GM21367 (cell line): Measurements from ENCODE around the gene RABEP2.

ENCODE experiments used
- ATAC-seq: cut with Tn5 transposase; IDR thresholded peaks from one replicate; pipeline ENCODE4 v1.9.1; 2021; ENCODE audit not compliant: unreplicated experiment

RABEP2 gene

DNA sequence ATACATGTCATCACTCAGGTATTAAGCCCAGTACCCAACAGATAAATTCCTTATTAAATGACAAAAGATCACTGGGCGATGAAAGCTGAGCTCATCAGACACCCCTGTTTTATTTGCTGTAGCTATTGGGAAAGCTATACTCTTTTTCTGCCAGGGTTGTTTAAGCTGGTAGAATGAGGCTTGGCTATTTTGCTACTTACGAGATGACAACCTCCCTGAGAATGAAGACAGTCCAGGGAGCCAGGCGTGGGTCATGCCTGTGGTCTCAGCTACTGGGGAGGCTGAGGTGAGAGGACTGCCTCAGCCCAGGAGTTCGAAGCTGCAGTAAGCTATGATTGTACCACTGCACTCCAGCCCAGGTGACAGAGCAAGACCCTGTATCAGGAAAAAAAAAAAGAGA, 65.7 kb downstream of the RABEP2 start:
- ATAC-seq: no peak

DNA sequence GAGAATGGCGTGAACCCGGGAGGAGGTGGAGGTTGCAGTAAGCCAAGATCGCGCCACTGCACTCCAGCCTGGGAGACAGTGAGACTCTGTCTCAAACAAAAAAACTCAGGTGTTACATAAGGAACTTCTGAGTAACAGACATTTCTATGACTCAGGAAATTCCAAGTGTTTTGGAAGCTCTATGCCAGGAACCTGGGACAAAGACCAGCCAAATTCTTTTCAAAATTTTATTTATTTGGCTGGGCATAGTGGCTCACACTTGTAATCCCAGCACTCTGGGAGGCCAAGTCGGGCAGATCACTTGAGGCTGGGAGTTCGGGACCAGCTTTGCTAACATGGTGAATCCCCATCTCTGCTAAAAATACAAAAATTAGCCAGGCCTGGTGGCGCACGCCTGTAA, 66.6 kb downstream of the RABEP2 start:
- ATAC-seq: no peak
